GM21367 (cell line): ENCODE data around the gene LENG9.

Source experiments
- ATAC-seq: cut with Tn5 transposase; IDR thresholded peaks from one replicate; pipeline ENCODE4 v1.9.1; 2021; ENCODE audit not compliant: unreplicated experiment

The LENG9 gene

DNA sequence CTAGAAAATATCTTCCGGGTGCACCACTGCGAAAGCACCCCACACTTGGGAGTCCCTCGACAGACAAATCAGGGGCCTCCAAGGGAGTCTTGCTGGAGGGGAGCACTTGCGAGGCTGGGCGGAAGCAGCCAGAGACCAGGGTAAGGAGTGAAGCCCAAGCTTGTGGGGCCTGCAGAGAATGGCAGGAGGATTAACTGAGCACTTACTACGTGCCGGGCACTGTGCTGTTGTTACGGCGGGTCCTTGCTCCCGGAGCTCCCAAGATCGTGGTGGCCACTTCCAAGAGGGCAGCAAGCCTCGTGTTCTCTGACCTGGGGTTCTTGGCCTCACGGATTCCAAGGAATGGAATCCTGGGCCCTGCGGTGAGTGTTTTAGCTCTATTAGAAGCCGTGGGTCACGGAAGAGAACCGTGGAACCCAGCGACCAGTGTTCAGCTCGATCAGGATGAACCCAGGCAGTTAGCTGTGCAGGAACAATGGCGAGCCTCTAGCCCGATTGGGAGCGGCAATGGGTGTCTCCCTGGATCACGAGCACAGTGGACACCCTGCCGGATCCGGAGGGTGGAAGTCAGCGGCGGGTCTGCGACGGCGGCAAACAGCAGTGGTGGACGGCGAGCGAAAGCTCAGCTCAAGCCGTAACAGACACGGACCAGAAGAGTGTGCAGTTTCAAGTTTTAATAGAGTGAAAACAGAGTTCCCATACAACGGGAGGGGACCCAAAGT is 38.8 kb downstream of the LENG9 start:
- no peak for ATAC-seq

DNA sequence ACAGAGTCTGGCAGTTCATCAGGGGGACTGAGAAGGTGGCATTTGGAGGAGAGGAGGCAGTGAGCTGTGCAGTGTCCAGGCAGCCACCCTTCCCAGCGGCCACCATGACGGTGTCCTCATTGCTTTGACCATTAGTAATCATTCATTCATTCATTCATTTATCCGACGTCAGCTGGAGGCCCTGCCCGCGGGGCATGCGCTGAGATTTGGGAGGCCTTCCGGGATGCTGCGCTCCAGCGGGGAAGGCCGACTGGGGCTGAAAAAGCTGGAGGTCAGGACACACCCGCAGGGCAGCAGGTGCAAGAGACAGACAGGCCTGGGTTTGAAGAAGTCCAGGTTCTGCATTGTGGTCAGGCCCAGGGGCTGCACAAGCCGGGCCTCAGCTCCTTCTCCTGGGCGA is 39.4 kb downstream of the LENG9 start:
- ATAC-seq, result no peak

DNA sequence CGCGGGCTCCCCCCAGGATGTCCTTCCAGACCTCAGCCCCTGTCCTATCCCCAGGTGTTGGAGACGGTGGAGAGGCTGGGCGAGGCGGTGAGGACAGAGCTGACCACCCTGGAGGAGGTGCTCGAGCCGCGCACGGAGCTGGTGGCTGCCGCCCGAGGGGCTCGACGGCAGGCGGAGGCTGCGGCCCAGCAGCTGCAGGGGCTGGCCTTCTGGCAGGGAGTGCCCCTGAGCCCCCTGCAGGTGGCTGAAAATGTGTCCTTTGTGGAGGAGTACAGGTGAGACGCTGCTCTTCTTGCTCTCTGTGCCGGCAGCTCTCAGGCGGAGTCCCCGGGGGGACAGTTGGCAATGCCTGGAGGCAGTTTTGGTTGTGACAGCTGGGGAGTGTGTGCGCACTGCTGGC is 41.4 kb downstream of the LENG9 start:
- ATAC-seq, result no peak

DNA sequence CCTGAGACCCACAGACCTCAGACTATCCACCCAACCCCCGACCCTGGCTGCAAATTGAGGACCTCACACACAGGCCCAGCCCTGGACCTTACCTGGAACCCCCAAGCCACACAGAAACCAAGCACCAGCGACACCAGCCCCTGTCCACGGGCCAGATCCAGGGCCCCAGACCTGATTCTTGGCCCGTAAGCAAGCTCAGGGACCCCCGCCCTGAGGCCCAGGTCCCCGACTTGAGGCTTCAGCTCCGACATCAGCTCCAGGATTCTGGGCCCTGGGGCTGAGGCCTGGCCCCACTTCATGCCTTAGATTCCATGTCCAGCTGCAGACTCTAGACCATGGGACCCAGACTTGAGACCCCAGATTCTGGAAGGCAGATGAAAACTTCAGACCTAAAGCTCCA is 42.1 kb downstream of the LENG9 start:
- ATAC-seq, result no peak

DNA sequence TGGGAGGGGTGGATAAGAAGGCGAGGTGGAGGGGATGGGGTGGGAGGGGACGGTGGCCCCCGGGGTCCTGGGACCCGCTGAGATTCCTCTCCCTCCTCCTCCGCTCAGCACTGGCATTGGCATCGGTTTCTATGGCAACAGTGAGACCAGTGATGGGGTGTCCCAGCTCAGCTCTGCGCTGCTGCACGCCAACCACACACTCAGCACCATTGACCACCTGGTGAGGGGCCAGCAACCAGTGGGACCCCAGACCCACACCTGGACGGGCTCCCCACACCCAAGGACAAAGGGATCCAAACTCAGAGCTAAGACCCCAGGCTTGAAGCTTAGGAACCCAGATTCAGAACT is 42.4 kb downstream of the LENG9 start:
- ATAC-seq, result no peak

DNA sequence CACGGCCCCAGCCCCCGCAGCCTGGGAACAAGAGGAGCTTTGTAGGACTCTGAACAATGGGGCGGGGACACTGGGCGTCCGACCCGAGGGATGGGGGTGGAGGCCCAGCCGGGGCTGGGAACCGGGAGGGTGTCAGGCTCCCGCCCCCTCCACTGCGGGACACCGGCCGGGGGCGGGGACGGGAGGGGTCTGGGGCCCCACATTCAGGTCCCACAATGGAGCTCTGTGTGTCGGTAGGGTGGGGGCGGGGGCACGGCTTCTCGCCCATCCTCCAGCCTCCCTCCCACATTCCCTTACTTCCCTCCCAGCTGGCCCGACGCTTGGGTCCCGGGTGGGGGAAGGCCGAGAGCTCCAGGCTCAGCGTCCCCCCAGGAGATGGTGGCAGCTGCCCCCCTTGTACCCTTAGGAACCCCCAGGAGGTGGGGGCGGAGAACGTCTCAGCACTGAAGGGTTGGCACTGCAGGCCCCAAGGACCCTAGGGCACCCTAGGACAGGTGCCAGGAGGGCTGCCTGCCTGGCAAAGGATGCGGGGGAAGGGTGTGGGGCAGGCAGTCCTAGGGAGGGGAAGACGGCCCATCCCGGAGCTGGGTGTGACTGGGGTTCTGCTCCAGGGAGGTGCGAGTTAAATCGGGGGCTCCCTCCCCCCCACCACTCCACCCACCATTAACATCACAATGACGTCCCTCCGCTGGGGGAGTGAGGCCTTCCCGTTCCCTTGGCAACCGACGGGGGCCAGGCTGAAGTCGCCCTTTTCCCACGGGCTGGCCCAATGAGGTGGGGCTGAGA is 43.0 kb downstream of the LENG9 start:
- no peak for ATAC-seq

DNA sequence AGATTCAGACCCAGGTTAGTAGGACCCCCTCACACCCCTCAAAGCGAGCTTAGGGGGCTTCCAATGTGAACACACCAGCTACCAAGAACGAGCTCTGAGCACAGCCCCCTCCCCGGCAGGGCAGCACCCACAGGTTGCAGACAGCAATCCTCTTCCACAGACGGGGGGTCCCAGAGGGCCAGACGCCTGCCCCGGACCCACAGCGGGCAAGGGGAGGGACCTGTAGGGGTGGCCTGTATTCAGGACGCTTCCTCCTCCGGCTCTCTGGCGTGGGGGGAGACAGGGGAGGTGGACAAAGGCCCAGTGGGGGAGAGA is 43.6 kb downstream of the LENG9 start:
- ATAC-seq, result no peak

DNA sequence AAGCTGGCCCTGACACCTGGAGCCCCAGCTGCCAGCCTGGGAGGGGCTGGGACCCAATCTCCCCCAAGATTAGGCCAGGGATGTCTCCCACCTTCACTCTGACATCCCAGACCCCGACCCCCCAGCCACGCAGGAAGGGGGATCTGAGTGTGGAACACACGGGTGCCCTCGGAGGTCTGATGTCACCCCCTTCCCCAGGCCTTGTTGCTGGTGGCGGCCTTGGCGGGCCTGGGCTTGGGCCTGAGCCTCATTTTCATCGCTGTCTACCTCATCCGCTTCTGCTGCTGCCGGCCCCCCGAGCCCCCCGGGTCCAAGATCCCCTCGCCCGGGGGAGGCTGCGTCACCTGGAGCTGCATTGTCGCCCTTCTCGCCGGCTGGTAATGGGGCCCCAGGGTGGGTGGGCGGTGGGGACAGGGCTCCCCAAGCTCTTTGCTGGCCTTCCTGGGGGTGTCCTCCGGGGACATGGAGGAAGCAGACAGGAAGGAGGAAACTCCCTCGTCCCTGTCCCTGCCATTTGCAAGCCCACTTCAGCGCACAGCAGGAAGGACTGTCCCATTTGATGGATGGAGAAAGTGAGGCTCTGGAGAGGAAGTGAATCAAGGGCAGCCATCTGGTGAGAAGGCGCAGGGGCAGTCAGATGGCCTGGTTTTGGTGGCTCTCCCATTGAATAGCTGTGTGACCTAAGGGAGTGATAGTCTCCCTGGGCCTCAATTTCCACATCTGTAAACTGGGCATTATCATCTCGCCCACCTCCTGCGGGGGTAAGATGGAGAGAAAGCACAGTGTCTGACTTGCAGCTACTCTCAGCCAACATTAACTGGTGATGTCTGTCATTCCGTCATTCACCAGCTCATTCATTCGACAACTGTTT is 44.4 kb downstream of the LENG9 start:
- no peak for ATAC-seq

DNA sequence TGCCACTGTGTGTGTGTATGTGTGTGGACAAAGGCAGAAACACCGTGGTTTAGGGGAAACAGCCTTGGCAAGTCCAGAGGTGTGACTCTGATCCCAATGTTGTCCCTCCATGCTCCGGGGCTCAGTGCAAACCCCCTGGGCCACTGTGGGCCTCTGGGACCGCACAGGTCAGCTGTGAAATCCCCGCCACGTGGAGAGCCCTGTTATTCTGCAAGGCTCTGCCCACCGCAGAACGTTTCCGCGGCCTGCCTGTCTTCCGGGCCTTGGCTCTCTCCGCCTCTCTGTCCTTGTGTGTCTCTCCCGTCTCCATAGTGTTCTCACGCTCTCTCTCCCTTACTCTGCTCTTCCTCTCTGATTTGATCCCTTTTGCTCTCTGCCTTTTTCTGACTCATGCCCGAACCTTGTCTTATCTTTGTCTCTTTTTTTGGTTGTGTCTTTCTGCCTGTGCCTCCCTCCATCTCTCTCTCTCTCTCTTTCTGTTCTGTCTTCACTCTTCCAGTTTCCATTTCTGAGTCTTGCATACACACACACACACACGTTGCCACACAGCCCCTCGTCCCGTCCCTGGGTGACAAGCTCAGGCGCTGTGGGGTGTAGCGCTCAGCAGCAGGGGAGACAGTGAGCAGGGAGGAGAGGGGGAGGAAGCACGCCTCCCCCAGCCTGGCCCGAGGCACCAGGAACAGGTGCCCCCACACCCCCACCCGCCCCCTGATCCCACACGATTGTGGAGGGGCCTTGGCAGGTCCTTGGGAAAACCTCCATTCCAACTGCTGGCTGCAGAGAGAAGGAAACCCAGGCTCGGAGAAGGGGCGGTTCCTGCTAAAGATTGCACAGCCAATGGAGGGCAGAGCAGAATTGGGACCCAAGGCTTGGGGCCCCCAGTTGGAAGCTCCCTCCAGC is 45.3 kb downstream of the LENG9 start:
- ATAC-seq, result no peak

DNA sequence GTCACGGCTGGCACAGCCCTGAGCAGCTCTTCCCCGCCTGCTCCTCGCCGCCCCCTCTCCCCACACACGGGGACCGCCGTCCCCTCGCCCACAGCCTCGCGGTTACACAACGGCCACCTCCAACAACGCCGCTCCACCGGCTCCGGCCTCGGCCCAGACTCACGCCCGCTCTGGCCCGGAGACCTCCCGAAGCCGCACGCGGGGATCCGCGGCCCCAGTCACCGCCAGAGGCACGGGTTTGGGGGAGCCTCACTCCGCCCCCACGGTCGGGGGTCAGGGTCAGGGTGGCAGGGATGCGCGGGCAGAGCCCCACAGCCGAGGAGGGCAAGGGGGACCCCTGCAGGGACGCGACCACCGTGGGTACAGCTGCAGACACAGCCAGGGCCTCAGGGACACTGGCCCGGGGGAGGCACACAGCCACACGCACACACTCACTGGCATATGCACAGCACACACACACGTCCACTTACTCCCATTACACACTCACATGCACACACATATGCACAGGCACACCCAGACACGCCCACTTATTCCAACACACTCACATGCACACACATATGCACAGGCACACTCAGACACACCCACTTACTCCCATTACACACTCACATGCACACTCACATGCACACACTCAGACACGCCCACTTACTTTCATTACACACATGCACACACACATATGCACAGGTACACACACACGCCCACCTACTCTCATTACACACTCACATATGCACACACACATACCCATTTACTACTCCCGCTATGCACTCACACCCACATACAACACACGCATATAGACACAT is 46.7 kb downstream of the LENG9 start:
- no peak for ATAC-seq

DNA sequence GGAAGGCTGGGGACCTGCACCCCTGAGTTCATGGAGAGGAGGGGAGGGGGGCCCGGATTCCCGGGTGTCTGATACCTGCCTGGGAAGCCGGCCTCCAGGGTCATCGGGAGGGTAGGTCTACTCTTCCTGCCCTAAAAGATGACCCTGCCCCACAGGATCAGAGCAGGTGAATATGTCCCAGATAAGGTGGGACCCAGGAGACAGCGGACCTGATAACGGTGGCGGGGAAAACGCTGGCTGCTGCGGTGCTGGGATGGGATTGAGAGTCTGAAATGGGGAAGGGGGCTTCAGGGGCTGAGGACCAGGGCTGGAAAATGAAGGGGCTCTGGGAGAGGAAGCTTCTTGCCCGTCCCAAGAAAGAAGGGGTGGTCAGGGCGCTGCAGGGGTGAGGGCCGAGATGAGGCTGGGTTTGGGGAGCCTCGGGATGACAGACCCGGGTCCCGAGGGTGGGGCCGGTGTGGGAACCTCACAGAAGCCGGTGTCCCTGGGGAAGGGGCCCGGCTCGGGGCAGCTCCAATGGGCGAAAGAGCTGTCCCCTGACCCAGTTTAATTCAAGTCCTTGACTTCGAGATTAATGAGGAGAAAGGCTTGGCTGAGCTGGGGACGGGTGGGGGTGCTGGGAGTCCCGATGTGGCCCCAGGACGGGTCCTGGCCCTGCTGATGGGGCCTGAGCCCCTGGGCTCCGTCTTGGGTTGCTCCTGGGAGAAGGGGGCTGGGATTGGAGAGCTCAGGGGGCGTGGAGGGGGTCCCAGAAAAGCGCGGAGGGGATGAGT is 47.5 kb downstream of the LENG9 start:
- ATAC-seq, result no peak

DNA sequence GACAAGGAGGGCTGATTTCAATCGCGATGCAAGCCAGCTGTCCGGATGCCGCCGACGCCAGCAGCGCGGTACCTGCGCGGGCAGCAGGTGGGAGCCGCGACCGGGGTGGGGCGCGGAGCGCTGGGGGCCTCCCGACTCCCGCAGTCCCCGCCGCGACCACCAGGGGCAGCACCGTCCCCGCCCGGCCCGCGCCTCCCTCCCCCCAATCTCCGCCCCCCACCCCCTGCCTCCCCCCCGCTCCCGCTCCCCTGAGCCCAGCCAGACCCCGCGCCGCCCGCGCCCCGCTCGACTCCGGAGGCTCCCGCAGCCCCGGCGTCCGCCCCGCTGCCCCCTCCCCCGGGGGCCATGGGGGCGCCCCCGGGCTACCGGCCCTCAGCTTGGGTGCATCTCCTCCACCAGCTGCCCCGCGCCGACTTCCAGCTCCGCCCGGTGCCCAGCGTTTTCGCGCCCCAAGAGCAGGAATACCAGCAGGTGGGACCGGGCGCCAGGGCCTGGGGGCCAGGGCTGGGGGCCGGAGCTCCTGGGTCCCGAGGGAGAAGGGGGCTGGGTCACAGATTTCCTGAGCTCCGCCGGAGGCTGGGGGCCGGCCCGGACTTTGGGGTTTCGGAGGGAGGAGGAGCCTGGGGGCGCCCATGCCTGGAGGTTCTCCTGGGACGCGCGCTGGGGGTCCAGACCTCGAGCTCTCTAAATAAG is 48.2 kb downstream of the LENG9 start, which contains the start of gene TTYH1:
Gene TTYH1 (plus strand): TSS at position 257 of the 693 bp plus-strand sequence. CDS start 89 bp downstream, at position 346.
- no peak for ATAC-seq

DNA sequence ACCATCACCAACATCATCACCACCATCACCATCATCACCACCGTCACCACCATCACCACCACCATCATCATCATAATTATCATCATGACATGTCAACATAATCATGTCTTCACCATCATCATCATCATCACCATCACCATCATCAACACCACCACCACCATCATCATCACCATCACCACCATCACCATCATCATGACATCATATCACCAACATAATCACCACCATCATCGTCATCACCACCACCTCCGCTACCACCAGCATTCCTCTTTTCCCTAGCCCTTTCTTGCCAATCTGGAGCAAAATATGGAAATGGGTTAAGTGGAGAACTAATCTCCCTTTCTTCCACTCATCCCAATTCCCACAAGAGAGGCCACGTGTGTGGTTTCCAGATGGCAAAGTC is 49.4 kb downstream of the LENG9 start:
- ATAC-seq, result no peak

DNA sequence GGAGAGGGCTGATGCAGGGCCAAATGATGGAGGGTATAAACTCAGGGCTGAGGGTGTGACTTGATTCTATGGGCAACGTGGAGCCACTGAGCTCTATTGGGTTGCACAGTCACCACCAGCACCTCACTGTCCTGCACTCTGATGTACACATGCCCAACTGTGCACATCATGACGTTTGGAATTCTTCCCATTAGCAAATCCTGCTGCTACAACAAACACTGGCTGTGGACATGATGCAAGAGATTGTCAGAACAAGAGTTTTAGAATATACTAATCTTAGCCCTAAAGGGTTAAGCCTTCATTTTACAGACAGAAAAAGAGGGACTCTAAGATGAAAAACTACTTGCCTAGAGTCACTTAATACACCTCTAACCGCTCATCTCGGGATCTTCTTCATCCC is 50.7 kb downstream of the LENG9 start:
- no peak for ATAC-seq
